NCI-H69 (cell line): ENCODE data around the gene OR8B4.
"Not testable (repeated sequence)": the region's sequence is repeated elsewhere in the genome, so short reads cannot be mapped to it uniquely, and the experiment has no call there.

ENCODE experiments used
- DNase-seq: peaks from one replicate; lab custom pipeline; 2025; lab: John Stamatoyannopoulos, UW

The OR8B4 gene

DNA sequence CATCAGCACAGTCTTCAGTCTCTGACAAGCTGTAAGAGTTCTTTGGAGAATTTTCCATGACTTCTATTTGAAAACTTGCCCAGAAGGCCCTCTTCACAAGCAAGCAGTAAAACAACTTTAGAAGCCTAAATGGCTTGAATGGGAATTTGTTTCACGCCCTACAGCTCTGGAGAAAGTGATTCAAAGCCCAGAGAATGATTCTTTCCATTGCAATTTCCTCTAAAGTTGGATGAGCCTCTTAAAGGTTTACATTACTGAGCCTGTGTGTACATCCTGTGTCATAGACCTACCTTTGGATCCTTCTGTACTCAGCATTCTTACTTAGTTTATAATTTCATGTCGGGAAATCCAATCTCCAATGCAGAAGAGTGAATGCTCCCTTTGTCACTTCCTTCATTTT lies 19.1 kb downstream of the OR8B4 start:
- DNase-seq, result no peak

DNA sequence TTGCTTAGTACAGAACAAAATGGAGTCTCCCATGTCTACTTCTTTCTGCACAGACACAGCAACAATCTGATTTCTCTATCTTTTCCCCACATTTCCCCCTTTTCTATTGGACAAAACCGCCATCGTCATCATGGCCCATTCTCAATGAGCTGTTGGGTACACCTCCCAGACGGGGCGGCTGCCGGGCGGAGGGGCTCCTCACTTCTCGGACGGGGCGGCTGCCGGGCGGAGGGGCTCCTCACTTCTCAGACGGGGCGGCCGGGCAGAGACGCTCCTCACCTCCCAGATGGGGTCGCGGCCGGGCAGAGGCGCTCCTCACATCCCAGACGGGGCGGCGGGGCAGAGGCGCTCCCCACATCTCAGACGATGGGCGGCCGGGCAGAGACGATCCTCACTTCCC lies 21.5 kb downstream of the OR8B4 start:
- DNase-seq, result not testable (repeated sequence)

DNA sequence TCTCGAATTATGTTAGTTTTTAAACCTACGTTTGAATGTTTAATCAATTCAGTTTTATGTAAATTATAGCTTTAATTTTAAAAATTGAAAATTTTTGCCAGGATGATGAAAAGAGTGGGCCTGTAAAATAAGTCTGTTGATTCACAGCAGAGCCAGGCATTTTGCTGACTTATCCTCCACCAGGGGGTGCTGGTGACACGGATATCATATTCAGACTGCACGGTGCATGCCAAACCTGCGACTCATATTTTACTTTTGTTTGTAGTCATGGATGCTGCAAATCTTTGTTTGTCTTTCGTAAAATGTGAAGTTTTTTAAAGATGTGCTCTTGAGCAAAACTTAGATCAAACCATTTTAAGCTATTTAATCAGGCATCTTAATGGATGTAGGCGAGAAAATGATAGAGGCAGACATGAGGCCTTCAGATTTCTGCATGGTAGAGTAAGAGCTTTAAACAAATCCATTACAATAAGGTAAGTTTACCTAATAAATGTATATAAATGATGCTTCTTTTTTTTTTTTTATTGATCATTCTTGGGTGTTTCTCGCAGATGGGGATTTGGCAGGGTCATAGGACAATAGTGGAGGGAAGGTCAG lies 22.2 kb downstream of the OR8B4 start:
- peak; percentile 58 for DNase-seq

DNA sequence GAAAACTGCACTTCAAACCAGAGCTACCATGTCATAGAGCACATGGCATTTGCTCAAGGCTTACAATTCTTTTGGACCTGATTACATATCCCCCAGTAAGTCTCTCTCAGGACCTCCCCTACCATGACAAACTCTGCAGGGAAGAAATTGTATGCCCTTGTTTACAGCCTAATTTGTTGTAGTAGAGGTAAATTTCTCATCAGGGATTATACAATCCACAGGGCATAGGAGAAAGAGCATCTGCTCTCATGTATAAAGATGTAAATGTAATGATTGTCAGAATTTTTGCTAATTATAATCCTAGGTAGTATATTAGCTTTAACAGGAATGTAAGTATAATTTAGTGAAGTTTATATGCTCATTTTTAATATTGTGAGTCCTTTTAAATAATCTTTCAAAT lies 25.7 kb downstream of the OR8B4 start, which contains the start of gene OR8B3:
OR8B3 (minus strand) TSS at position 101 of the 400 bp plus-strand sequence. CDS start 1,673 bp downstream, outside the sequence.
- no peak for DNase-seq

DNA sequence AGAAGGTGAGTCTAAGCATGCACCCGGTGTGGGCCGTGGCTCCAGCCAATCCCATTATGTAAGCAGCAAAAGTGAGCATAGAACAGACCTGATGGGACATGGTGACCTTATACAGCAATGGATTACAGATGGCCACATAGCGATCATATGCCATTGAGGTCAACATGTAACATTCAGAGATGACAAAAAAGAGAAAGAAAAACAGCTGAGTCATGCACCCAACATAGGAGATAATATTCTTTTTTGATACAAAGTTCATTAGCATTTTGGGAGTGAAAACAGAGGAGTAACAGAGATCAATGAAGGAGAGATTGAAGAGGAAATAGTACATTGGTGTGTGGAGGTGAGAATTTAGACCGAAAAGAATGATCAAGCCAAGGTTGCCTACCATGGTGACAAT lies 27.8 kb downstream of the OR8B4 start:
- DNase-seq, result not testable (repeated sequence)

DNA sequence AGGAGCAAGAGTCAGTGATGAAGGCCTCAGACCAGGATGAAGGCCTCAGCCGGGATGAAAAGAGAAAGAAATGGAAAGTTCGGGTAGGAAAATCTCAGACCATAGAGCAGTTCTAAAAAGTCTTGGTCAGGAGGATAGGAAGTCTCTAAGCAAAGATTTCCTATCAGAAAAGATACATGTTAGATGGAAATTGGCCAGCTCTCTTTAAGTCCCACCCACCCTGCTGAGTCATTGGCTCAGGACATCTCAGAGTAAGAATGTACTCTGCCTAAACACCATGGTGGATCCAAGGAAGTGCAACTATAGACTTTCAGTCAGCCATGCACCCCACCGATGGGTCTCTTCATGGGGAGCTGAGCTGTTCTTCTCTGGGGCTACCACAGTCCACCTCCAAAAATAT lies 30.3 kb downstream of the OR8B4 start:
- no peak for DNase-seq

DNA sequence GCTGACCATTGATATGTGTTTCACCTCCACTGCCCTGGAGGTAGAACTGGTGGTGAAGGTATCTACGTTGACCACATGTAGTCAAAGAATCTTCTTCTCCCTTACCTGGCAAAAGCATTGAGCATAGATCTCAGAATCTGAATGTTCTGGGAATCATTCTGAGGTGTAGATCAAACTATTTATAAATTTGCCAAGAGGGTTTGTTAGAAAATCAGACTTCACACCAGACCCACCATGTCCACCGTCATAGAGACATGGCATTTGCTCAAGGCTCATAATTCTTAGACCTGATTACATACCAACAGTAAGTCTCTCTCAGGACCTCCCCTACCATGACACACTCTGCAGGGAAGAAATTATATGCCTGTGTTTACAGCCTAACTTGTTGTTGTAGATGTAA lies 40.3 kb downstream of the OR8B4 start, which contains the start of gene OR8B2:
OR8B2 (minus strand) TSS at position 101 of the 400 bp plus-strand sequence. CDS start 1,156 bp downstream, outside the sequence.
- DNase-seq, result no peak

DNA sequence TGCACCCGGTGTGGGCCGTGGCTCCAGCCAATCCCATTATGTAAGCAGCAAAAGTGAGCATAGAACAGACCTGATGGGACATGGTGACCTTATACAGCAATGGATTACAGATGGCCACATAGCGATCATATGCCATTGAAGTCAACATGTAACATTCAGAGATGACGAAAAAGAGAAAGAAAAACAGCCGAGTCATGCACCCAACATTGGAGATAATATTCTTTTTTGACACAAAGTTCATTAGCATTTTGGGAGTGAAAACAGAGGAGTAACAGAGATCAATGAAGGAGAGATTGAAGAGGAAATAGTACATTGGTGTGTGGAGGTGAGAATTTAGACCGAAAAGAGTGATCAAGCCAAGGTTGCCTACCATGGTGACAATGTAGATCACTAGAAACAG lies 41.8 kb downstream of the OR8B4 start:
- DNase-seq, result not testable (repeated sequence)

DNA sequence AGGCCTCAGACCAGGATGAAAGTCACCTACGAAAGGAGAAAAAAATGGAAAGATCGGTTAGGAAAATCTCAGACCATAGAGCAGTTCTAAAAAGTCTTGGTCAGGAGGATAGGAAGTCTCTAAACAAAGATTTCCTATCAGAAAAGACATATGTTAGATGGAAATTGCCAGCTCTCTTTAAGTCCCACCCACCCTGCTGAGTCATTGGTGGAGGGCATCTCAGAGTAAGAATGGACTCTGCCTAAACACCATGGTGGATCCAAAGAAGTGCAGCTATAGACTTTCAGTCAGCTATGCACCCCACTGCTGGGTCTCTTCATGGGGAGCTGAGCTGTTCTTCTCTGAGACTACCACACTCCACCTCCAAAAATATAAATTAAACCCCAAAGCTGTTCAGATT lies 44.1 kb downstream of the OR8B4 start:
- no peak for DNase-seq

DNA sequence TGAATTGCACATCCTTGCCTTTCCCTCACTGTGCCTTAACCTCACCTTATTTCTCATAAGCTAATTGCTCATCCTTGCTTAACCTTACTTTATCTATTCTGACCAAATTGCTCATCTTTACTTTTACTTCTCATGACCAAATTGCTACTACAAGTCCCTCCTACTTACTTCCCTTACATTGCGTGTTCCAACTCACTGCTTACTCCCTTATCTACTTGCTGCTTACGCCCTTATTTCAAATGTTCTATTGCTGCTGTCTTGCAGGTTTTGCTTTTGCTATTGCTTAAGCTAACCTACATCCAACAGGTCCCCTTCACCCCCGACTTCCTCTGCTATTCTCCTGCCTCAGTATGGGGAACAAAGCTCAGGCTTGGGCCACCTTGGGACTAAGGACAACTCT lies 48.4 kb downstream of the OR8B4 start:
- DNase-seq, result no peak
